Motor neuron (in vitro differentiated cells): ENCODE measurements around the gene GABBR2. TPM values are rescaled to one million over a fixed set of nuclear protein-coding genes. Genes with fewer than 3 reads are reported as not detected.

Source experiments
- ATAC-seq, 8 experiments: fragments of 200-7000 bp; cut with Tn5 transposase; replicated peaks in 6 of 8; 2 replicates each; pipeline ENCODE4 v1.8.0; 2021; ENCODE audit warnings: mild to moderate bottlenecking in 8 of 8, moderate library complexity in 8 of 8
- H3K27ac ChIP-seq, 2 donors: fragments of 250-450 bp; sonication (Bioruptor Pico); 2 replicates each; pipeline ENCODE4 v1.9.0; 2021; ENCODE audit warnings: antibody characterized with exemption in 2 of 2, mild to moderate bottlenecking in 2 of 2, moderate library complexity in 1 of 2
- H3K4me1 ChIP-seq, 2 donors: fragments of 250-450 bp; sonication (Bioruptor Pico); replicated peaks in 1 of 2; 2 replicates each; pipeline ENCODE4 v1.6.1; 2021; ENCODE audit warnings: antibody characterized with exemption in 2 of 2, mild to moderate bottlenecking in 2 of 2, moderate library complexity in 1 of 2
- H3K4me3 ChIP-seq, 5 donors: fragments of 250-450 bp; sonication (Bioruptor Pico); 2 replicates each; pipeline ENCODE4 v1.9.0; 2021; ENCODE audit warnings: antibody characterized with exemption in 5 of 5, mild to moderate bottlenecking in 5 of 5, moderate library complexity in 4 of 5
- WGBS, 10 experiments: fragments of 450-650 bp; shearing (Covaris generic); methylation state at CpG; one replicate each; pipeline ENCODE4 v1.0.0; 2022; 5-methylcytosine and 5-hydroxymethylcytosine counted together
- in situ Hi-C, 9 experiments: fragments of 400-800 bp; cut with MboI; loops; one replicate each; pipeline ENCODE4 v1.15.0; 2021; ENCODE audit warnings: low sequenced_read_pairs in 9 of 9, low pct_unique_long_range_greater_than_20kb in 2 of 9; ENCODE audit not compliant: unreplicated experiment in 9 of 9
- total RNA-seq, 8 experiments: library from RNA; unstranded; fragments of 300-600 nt; gene quantifications; 2 replicates each; pipeline versions ENCODE4 v1.2.3 to v1.2.4, GENCODE V29; 2022

The GABBR2 gene
- total RNA-seq, 8 experiments from 2014 or later = 0.07 to 26.0 (median 3.9) TPM

- peaks cover 0 to 6% of the 10 kb centered on the region in 2 donors for H3K4me1 ChIP-seq
- WGBS, 10 experiments = 11 to 92% (median 60%) methylated on average over 2 to 10 of the region's 14 CpGs; no CpG with 5 or more reads in 1 of the 10 experiments
- no peak overlapping the region for H3K27ac ChIP-seq
- in situ Hi-C loops = loop anchor here in 4 of 9 experiments (25.0 kb wide), 2 partner anchors 98 to 398 kb away; no protein-coding TSS in a partner anchor
- no peak overlapping the region for H3K4me3 ChIP-seq
- peak in 3 of 8 experiments; percentile 8 to 36 (median 8) for ATAC-seq
These were observed 1.5 kb upstream of the GABBR2 start for GRCh38 chr9:98709968-98710965.

GRCh38 chr9:98708103-98708932 is 417 bp downstream of the GABBR2 start:
- peak overlapping the region; percentile 23 to 48 for H3K27ac ChIP-seq
- peaks cover 0 to 6% of the 10 kb centered on the region in 2 donors for H3K4me1 ChIP-seq
- H3K4me3 ChIP-seq = peak overlapping the region; percentile 50 to 80 (median 58)
- peak in 5 of 8 experiments; percentile 0 to 12 (median 2) for ATAC-seq
- in situ Hi-C loops = loop anchor here in 4 of 9 experiments (25.0 kb wide), 2 partner anchors 96 to 396 kb away; no protein-coding TSS in a partner anchor
- WGBS, 10 experiments = 0% methylated on average over 2 of the region's 89 CpGs; no CpG with 5 or more reads in 9 of the 10 experiments

- Histone ChIP-seq H3K27ac (no peak overlapping the region), H3K4me3 (peak overlapping the region; percentile 50 to 80 (median 58)), H3K4me1 (peaks cover 0 to 6% of the 10 kb centered on the region in 2 donors)
- ATAC-seq = peak; percentile 82 to 93 (median 86)
- 0 to 3% (median 0%) methylated on average over 6 to 16 of the region's 79 CpGs; no CpG with 5 or more reads in 7 of the 10 experiments for WGBS, 10 experiments
- in situ Hi-C loops = loop anchor here in 4 of 9 experiments (25.0 kb wide), 2 partner anchors 95 to 395 kb away; no protein-coding TSS in a partner anchor
These were observed 1.3 kb downstream of the GABBR2 start for GRCh38 chr9:98707166-98708102.

GRCh38 chr9:98706651-98707165 is 2.0 kb downstream of the GABBR2 start:
- peak in 7 of 8 experiments; percentile 3 to 48 (median 37) for ATAC-seq
- in situ Hi-C loops = loop anchor here in 4 of 9 experiments (25.0 kb wide), 2 partner anchors 94 to 394 kb away; no protein-coding TSS in a partner anchor
- Histone ChIP-seq H3K4me1 (peaks cover 0 to 6% of the 10 kb centered on the region in 2 donors), H3K4me3 (peak overlapping the region; percentile 50 to 80 (median 58)), H3K27ac (no peak overlapping the region)
- WGBS, 10 experiments = 0 to 50% (median 2%) methylated on average over 1 to 10 of the region's 15 CpGs; no CpG with 5 or more reads in 1 of the 10 experiments

GRCh38 chr9:98702835-98703380 is 5.8 kb downstream of the GABBR2 start:
- WGBS, 10 experiments = 0 to 100% (median 54%) methylated on average over 1 to 2 of the region's 2 CpGs; no CpG with 5 or more reads in 1 of the 10 experiments
- ATAC-seq = no peak
- no peak overlapping the region for H3K27ac ChIP-seq
- peaks cover 0 to 6% of the 10 kb centered on the region in 2 donors for H3K4me1 ChIP-seq
- in situ Hi-C loops = loop anchor here in 4 of 9 experiments (25.0 kb wide), 2 partner anchors 91 to 391 kb away; no protein-coding TSS in a partner anchor
- no peak overlapping the region for H3K4me3 ChIP-seq

- WGBS, 10 experiments = 65 to 95% (median 72%) methylated on average over 1 to 6 of the region's 8 CpGs; no CpG with 5 or more reads in 4 of the 10 experiments
- in situ Hi-C loops = loop anchor here in 4 of 9 experiments (25.0 kb wide), 2 partner anchors 90 to 390 kb away; no protein-coding TSS in a partner anchor
- ATAC-seq = no peak
- H3K4me3 ChIP-seq = no peak overlapping the region
- H3K27ac ChIP-seq = no peak overlapping the region
- peaks cover 0 to 6% of the 10 kb centered on the region in 2 donors for H3K4me1 ChIP-seq
These were observed 6.4 kb downstream of the GABBR2 start for GRCh38 chr9:98702340-98702739.

GRCh38 chr9:98701576-98701975 is 7.2 kb downstream of the GABBR2 start:
- Histone ChIP-seq H3K4me3 (no peak overlapping the region), H3K4me1 (peaks cover 0 to 5% of the 10 kb centered on the region in 2 donors), H3K27ac (no peak overlapping the region)
- ATAC-seq = no peak
- 69 to 93% (median 82%) methylated on average over 1 to 6 of the region's 7 CpGs; no CpG with 5 or more reads in 4 of the 10 experiments for WGBS, 10 experiments
- in situ Hi-C loops = loop anchor here in 4 of 9 experiments (25.0 kb wide), 2 partner anchors 89 to 389 kb away; no protein-coding TSS in a partner anchor

GRCh38 chr9:98700801-98701200 is 7.9 kb downstream of the GABBR2 start:
- WGBS, 10 experiments = 0 to 80% (median 48%) methylated on average over 1 to 4 of the region's 4 CpGs; no CpG with 5 or more reads in 2 of the 10 experiments
- no peak for ATAC-seq
- in situ Hi-C loops = loop anchor here in 4 of 9 experiments (25.0 kb wide), 2 partner anchors 88 to 388 kb away; no protein-coding TSS in a partner anchor
- Histone ChIP-seq H3K4me1 (no peaks in the 10 kb centered on the region), H3K4me3 (no peak overlapping the region), H3K27ac (no peak overlapping the region)

GRCh38 chr9:98698856-98699255 is 9.9 kb downstream of the GABBR2 start:
- ATAC-seq = no peak
- in situ Hi-C loops = no loop called here
- Histone ChIP-seq H3K4me3 (no peak overlapping the region), H3K4me1 (no peaks in the 10 kb centered on the region), H3K27ac (no peak overlapping the region)
- WGBS, 10 experiments = 50 to 100% (median 86%) methylated on average over 1 to 4 of the region's 6 CpGs; no CpG with 5 or more reads in 4 of the 10 experiments

GRCh38 chr9:98694943-98695342 is 13.8 kb downstream of the GABBR2 start:
- WGBS, 10 experiments = 40 to 92% (median 40%) methylated on average over 1 to 2 of the region's 2 CpGs; no CpG with 5 or more reads in 5 of the 10 experiments
- in situ Hi-C loops = no loop called here
- Histone ChIP-seq H3K27ac (no peak overlapping the region), H3K4me1 (no peaks in the 10 kb centered on the region), H3K4me3 (no peak overlapping the region)
- ATAC-seq = no peak

GRCh38 chr9:98692392-98692791 is 16.3 kb downstream of the GABBR2 start:
- ATAC-seq = no peak
- in situ Hi-C loops = no loop called here
- Histone ChIP-seq H3K4me3 (no peak overlapping the region), H3K27ac (no peak overlapping the region), H3K4me1 (no peaks in the 10 kb centered on the region)
- 72 to 82% (median 78%) methylated on average over 1 to 6 of the region's 7 CpGs; no CpG with 5 or more reads in 6 of the 10 experiments for WGBS, 10 experiments
